ENCODE measurements around the gene RAB31.

The RAB31 gene

GRCh38 chr18:9831036-9831722, 123.1 kb downstream of the RAB31 start:
- TF ChIP-seq, protein P1, sequence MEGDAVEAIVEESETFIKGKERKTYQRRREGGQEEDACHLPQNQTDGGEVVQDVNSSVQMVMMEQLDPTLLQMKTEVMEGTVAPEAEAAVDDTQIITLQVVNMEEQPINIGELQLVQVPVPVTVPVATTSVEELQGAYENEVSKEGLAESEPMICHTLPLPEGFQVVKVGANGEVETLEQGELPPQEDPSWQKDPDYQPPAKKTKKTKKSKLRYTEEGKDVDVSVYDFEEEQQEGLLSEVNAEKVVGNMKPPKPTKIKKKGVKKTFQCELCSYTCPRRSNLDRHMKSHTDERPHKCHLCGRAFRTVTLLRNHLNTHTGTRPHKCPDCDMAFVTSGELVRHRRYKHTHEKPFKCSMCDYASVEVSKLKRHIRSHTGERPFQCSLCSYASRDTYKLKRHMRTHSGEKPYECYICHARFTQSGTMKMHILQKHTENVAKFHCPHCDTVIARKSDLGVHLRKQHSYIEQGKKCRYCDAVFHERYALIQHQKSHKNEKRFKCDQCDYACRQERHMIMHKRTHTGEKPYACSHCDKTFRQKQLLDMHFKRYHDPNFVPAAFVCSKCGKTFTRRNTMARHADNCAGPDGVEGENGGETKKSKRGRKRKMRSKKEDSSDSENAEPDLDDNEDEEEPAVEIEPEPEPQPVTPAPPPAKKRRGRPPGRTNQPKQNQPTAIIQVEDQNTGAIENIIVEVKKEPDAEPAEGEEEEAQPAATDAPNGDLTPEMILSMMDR (IDR thresholded peaks at IDR 0.05): no peak

GRCh38 chr18:9831723-9832199, 123.7 kb downstream of the RAB31 start:
- TF ChIP-seq, protein P1 (IDR thresholded peaks at IDR 0.05): no peak

- TF ChIP-seq, protein P1 (IDR thresholded peaks at IDR 0.05): no peak
Measured at GRCh38 chr18:9832871-9833270, 124.8 kb downstream of the RAB31 start.

DNA sequence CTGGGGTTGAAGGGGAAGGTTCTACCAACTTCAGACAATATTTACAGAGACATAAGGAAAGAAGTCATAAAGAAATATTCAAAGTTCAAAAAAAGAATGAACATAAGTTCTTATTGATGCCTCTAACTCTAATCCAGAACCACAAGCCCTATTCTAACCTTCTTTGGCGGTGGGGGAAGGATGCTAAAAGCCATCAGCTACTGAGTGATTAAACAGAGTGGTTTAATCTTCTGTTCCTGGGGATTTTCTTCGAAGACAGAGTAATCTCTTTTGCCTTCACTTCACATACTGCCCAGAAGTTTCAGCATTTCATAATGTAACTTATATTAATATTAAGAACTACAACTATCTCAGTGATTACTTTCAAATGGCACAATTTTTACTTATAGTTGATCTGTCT, 126.5 kb downstream of the RAB31 start:
- TF ChIP-seq, protein P1 (IDR thresholded peaks at IDR 0.05): no peak

- TF ChIP-seq, protein P1 (IDR thresholded peaks at IDR 0.05): no peak
Measured at GRCh38 chr18:9835113-9835755, 127.1 kb downstream of the RAB31 start.

- TF ChIP-seq, protein P1 (IDR thresholded peaks at IDR 0.05): no peak
Measured at GRCh38 chr18:9835825-9836224, 127.7 kb downstream of the RAB31 start.

DNA sequence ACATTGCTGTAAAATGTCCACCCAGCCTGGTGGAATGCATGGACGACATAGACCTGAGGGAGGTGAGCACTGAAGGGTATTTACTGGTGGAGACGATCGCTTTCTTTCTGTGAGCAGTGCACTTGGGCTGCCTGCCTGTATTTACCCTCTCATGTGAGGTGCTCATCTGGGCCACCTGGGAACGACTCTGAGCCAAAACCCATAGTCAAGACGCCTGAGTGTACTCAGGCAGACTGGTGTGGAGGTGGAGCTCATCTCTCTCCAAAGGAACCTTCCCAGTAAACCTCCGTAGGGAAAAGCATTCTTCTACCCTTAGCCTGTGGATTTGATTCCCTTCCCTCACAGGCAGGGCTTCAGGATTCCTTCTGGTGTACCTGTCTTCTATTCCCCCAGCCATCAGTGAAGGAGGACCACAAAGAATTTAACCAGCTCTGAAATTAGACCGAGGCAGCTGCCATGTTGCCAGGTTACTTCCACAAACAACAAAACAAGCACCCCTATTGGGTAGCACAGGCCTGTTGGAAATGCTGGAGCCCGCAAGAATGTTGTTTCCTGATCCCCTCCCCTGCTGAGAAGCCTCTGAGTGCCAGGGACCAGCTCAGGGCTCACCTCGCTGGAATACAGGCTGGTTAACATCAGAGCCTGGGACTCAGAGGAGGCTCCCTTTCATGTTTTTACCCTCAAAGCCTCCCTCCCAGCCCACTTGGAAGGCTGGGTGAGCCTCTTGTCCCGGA, 130.2 kb downstream of the RAB31 start:
- TF ChIP-seq, protein P1 (IDR thresholded peaks at IDR 0.05): no peak
